Measurements from ENCODE around the gene CD6. TPM values are rescaled to one million over a fixed set of nuclear protein-coding genes. Genes with fewer than 3 reads are reported as not detected.

CD6 gene
- total RNA-seq, 1 experiment from 2014 or later, result not detected

DNA sequence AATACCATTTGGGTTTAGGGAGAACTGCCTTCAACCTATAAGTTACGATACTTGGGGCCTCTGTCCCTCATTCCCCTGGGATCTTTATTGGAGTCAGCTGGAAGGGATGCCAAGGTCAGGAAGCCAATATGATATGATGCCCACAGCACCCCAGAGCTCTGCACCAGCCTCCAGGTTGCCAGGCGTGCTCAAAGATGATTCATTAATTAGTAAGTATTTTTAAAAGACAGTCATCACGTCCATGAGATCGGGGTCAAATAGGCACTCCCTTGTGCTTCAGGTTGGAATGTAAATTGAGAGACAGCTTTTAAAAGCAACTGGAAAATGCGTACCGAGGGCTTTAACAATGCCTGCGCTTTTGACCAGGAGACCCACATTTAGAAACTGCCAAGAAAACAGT lies 73.8 kb downstream of the CD6 start:
- TF ChIP-seq CTCF (conservative IDR thresholded peaks at IDR 0.05), result no peak
- Histone ChIP-seq H4K20me1 (ENCODE audit: control insufficient read depth, insufficient read depth, insufficient read length) (no peaks in the 10 kb centered on the region), H2BK12ac (ENCODE audit: insufficient read length, low read depth, low read length) (no peak overlapping the region), H3K23me2 (ENCODE audit: insufficient read length, low read depth, low read length, poor library complexity, severe bottlenecking) (no peaks in the 10 kb centered on the region), H3K27ac (ENCODE audit: insufficient read length, low read depth, low read length) (no peak overlapping the region), H3K9ac (ENCODE audit: extremely low read depth, insufficient read length, low read length) (no peak overlapping the region), H3T11ph (ENCODE audit: low read length) (no peak overlapping the region), H3K27me3 (ENCODE audit: insufficient read depth, low read length) (no peaks in the 10 kb centered on the region; the same call in 1 of the 2 replicates), H4K91ac (ENCODE audit: insufficient read length, low read depth, low read length) (no peak overlapping the region), H3K9me3 (ENCODE audit: control insufficient read depth, low read depth, low read length) (no peaks in the 10 kb centered on the region), H2BK15ac (ENCODE audit: low read depth, low read length) (no peak overlapping the region), H2AK5ac (ENCODE audit: insufficient read length, low read length) (no peak overlapping the region), H3K79me1 (ENCODE audit: insufficient read depth, low read depth, low read length, poor library complexity, severe bottlenecking) (no peaks in the 10 kb centered on the region), H3K4me2 (ENCODE audit: insufficient read depth, insufficient read length, low read length) (no peak overlapping the region), H4K5ac (ENCODE audit: insufficient read length, low read depth, low read length) (no peak overlapping the region), H3K18ac (ENCODE audit: insufficient read length, low read depth, low read length) (no peak overlapping the region), H3K4me1 (ENCODE audit: insufficient read depth, low read length) (no peaks in the 10 kb centered on the region), H2AFZ (ENCODE audit: low read length) (no peak overlapping the region), H2BK20ac (ENCODE audit: low read depth, low read length, poor library complexity, severe bottlenecking) (no peak overlapping the region), H3K4ac (ENCODE audit: low read depth, low read length) (no peak overlapping the region), H2BK120ac (ENCODE audit: low read depth, low read length, poor library complexity, severe bottlenecking) (no peak overlapping the region), H3K14ac (ENCODE audit: insufficient read depth, low read length) (no peak overlapping the region), H3K79me2 (ENCODE audit: insufficient read depth, low read length) (no peaks in the 10 kb centered on the region), H2BK5ac (ENCODE audit: insufficient read length, low read length) (no peak overlapping the region), H4K8ac (replicated peaks; ENCODE audit: insufficient read length, low read depth, low read length) (no peak overlapping the region), H3K56ac (ENCODE audit: insufficient read length, low read depth, low read length) (no peak overlapping the region), H3K23ac (ENCODE audit: insufficient read length, low read depth, low read length) (no peak overlapping the region)
- no CpG with 5 or more reads among the region's 7 CpGs for WGBS (ENCODE audit: extremely low coverage, insufficient read length, low lambda C conversion rate)
- H3K27me3 Mint-ChIP-seq (ENCODE audit: low read depth), result peaks cover 34% of the 10 kb centered on the region
- DNase-seq, result no peak
- H3K4me1 Mint-ChIP-seq, result peaks cover 8 to 16% of the 10 kb centered on the region in 2 experiments
- no peaks in the 10 kb centered on the region; a peak in 1 of 5 replicates for H3K9me3 Mint-ChIP-seq
- H3K36me3 Mint-ChIP-seq (ENCODE audit: insufficient read depth in 1 of 3, low read depth in 3 of 3), result no peaks in the 10 kb centered on the region
- H3K27ac Mint-ChIP-seq, result no peak overlapping the region
- H3K4me3 Mint-ChIP-seq, result no peak overlapping the region

Measured in H9 (cell line).